GM11168 (cell line): Measurements from ENCODE around the gene PLA2G4C.
"Not testable (repeated sequence)": the region's sequence is repeated elsewhere in the genome, so short reads cannot be mapped to it uniquely, and the experiment has no call there.

ENCODE experiments used
- in situ Hi-C: fragments of 300-500 bp; cut with MboI; formaldehyde crosslinking; loops from one replicate; pipeline ENCODE4 v1.12.0; 2022; ENCODE audit warnings: low sequenced_read_pairs; ENCODE audit not compliant: unreplicated experiment

PLA2G4C gene

DNA sequence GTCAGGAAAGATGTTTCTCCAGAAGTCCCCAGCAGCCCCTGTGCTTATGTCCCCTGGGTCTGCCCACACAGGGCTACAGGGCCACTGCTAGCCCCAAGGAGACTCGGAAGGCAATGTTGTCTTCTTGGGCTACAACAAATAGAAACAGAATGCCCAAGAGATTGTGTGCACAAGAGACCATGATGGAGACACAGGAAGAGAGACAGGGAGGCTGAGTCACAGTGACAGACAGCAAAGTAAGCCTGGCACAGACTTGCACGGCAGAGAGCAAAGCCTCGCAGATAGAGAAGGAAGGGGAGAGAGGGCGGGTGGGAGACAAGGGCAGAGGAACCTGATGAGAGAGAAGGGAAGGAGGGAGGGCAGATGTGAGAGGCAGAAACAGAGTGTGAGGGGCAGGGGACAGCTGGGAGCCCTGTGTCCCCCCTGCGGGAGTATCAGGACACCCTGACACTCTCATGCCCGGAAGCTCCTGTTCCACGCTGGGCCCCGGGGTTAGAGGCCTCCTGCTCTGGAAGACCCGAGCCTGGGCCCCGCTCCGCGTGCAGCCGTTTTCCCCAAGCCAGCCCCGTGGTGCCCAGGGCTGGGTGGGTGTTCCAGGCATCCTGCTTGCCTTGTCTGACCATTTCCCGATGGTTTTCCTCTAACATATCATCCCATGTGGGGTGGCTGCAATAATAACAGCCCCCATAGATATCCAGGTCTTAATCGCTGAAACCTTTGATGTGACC is 2.7 kb upstream of the PLA2G4C start:
- in situ Hi-C loops: no loop called here

- in situ Hi-C loops: no loop called here
These were observed 663 bp upstream of the PLA2G4C start for GRCh38 chr19:48111280-48111679.

GRCh38 chr19:48108997-48109782 is 1.4 kb downstream of the PLA2G4C start:
- in situ Hi-C loops: loop anchor here (5.0 kb wide), 1 partner anchor 48 kb away; no protein-coding TSS in a partner anchor

DNA sequence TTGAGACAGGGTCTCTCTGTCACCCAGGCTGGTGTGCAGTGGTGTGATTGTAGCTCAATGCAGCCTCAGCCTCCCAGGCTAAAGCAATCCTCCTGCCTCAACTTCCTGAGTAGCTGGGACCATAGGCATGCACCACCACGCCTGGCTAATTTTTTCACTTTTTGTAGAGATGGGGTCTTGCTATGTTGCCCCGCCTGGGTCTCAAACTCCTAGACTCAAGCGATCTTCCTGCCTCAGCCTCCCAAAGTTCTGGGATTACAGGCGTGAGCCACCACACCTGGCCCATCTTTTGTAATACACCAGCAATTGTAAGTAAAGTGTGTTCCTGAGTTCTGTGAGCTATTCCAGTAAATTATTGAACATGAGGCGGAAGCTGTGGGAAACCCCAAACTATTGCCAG is 6.7 kb downstream of the PLA2G4C start:
- in situ Hi-C loops: no loop called here

DNA sequence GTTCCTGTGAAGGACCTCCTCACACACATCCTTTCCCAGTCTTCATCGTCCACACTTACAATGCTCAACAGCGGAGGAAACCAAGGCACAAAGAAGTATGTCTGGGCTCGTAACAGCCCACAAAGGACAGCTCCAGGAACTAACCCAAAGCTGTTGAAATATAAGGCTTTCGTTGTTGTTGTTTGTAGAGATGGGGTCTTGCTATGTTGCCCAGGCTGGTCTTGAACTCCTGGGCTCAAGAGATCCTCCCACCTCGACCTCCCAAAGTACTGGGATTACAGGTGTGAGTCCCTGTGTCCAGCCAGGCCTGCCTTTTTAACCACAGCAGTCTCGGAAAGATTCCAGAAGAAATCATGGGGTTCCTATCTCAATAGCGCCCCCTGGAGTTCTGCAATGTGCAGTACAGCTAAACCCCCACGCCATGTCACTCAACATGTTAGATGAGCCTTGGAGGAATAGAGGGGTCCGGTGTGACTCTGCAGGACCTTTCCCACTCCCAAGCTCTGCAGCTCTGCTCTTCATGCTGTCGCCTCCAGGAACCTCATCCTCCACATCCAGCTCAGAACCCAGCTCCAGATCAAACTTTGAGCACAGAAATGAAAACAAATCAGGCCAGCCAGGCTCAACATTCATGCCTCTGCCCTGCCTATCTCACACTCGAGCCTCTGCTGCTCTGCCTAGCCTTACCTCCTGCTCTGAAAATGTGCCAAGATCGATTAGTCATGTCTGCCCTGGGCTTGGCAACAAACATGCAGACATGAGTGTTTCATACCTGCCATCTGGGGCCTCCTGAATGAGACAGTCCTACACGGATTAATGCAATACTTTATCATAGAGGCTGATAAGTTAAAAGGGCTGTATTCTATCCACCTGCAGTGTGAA is 7.5 kb downstream of the PLA2G4C start:
- in situ Hi-C loops: no loop called here

DNA sequence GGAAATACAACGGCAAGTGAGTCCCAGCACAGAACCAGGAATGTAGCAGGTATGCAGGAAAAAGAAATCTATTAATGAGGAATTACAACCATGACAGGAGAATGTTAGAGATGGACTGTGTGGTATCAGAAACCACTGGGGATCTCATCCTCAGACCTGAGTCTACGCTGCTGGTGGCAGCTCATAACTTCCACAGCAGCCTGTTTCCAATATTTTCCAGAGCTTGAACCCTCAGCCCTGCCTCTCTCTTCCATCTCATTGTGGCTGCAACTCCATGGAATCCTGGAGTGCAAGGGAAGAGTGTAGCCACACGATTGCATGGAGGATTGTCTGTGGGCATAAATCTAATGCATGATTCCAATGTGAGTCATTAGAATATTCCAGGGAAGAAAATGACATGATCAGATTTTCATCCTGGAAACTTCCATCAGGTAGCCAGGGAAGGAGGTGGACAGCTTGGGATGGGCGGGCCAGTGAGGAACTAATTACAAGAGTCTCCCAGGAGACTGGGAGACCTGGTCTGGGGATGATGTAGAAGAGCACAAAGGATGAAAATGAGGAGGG is 14.9 kb downstream of the PLA2G4C start:
- in situ Hi-C loops: no loop called here

GRCh38 chr19:48094855-48095203 is 15.8 kb downstream of the PLA2G4C start:
- in situ Hi-C loops: no loop called here

GRCh38 chr19:48094129-48094854 is 16.3 kb downstream of the PLA2G4C start:
- in situ Hi-C loops: no loop called here

DNA sequence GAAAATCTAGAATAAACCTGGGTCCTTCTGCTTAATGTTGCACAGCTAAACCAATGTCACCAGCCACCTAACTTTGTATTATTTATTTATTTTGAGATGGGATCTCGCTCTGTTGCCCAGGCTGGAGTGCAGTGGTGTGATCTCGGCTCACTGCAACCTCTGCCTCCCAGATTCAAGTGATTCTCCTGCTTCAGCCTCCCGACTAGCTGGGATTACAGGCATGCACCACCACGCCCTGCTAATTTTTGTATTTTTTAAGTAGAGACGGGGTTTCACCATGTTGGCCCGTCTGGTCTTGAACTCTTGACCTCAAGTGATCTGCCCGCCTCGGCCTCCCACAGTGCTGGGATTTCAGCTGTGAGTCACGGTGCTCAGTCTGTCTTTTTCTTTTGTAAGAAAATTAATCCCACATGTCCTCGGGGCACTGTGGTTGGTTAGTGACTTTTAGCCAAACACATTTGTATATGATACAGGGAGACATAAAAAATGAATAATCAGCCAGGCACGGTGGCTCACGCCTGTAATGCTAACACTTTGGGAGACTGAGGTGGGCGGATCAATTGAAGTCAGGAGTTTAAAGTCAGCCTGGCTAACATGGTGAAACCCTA is 19.4 kb downstream of the PLA2G4C start:
- in situ Hi-C loops: not testable (repeated sequence)

GRCh38 chr19:48090281-48090802 is 20.3 kb downstream of the PLA2G4C start:
- in situ Hi-C loops: no loop called here

- in situ Hi-C loops: not testable (repeated sequence)
These were observed 21.6 kb downstream of the PLA2G4C start for GRCh38 chr19:48088991-48089390.

DNA sequence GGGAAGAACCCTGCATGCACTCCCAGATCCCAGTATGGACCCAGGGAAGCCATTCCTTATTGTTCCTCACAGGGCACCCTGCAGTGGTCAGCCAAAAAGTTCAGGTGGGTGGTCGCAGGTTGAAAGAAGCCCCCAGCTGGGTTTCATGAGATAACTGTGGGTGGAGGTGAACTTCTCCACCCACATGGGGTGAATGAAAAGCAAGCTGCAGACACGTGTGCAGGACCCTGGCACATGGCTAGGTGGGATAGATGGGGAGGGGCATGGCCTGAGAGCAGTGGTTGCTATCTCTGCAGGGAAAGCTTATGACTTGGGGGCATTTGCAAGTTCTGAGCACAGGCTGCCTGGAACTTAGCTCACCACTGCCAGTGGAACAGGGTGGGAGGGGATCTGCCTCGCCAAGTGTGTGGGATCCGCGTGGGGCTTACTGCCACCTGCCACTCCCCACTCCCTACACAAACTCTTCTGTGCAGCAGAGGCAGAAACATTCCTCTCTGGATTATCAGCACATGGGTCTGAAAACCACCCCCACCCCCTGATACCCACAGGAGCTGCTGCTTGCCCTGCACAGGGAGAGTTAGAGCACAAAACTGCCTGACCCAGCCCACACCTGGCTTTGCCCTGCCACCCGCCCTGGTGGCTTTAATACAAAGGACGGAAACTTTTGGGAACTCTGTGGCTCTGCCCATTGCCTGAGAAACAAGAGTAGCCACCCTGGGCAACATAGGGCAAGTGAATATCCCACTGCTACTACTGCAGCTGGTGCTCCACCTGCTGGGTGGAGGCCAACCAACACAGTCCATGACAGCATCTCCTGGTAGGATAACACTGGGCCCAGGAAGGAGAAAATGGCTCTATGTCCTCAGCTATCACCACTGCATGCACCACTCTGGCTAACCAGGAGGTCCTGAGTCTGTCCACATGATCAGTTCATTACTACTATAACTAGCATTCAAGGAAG is 24.4 kb downstream of the PLA2G4C start:
- in situ Hi-C loops: no loop called here

GRCh38 chr19:48085076-48085475 is 25.5 kb downstream of the PLA2G4C start:
- in situ Hi-C loops: no loop called here

DNA sequence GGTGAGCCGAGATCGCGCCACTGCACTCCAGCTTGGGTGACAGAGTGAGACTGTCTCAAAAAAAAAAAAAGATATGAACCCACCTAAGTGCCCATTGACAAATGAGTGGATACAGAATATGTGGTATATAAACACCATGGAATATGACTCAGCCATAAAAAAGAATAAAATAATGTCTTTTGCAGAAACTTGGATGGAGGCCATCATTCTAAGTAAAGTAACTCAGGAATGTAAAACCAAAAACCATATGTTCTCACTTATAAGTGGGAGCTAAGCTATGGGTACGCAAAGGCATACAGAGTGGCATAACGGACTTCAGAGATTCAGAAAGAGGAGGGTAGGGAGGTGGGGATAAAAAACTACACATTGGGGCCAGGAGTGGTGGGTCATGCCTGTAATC is 29.5 kb downstream of the PLA2G4C start:
- in situ Hi-C loops: no loop called here

DNA sequence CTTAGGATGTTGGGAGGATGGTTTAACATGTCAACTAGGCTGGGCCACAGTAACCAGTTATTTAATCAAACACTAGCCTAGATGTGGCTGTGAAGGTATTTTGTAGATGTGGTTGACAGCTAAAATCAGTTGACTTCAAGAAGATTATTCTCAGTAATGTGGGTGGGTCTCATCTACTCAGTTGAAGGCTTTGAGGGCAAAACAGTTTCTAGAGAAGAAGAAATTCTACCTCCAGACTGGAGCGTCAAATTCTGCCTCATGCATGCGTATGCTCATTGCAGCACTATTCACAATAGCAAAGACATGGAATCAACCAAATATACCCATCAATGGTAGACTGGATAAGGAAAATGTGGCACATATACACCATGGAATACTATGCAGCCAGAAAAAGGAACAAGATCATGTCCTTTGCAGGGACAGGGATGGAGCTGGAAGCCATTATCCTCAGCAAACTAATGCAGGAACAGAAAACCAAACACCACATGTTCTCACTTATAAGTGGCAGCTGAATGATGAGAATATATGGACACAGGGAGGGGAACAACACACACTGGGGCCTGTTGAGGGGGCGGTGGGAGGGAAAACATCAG is 40.3 kb downstream of the PLA2G4C start:
- in situ Hi-C loops: not testable (repeated sequence)

DNA sequence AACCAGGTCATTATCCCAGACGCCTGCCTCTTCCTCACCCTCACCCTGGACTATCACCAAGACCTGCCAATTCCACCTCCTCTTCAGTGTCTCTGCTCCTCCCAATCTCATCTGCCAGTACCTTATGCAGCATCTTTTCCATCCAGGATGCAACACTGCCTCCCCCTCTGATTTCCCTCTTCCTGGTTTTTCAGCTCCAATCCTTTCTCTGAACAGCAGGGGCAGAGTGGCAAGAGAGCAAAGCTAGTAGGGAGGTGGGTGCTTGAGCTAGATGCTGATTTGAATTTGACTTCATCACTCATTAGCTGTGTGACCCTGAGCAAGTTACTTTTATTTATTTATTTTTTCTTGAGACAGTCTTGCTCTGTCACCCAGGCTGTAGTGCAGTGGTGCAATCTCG is 41.2 kb downstream of the PLA2G4C start:
- in situ Hi-C loops: no loop called here

GRCh38 chr19:48064509-48064908 is 46.1 kb downstream of the PLA2G4C start:
- in situ Hi-C loops: no loop called here
